Measurements from ENCODE around the gene CPNE5. TPM values are rescaled to one million over a fixed set of nuclear protein-coding genes. Genes with fewer than 3 reads are reported as not detected.

CPNE5 gene
- total RNA-seq, 1 donor: not detected

DNA sequence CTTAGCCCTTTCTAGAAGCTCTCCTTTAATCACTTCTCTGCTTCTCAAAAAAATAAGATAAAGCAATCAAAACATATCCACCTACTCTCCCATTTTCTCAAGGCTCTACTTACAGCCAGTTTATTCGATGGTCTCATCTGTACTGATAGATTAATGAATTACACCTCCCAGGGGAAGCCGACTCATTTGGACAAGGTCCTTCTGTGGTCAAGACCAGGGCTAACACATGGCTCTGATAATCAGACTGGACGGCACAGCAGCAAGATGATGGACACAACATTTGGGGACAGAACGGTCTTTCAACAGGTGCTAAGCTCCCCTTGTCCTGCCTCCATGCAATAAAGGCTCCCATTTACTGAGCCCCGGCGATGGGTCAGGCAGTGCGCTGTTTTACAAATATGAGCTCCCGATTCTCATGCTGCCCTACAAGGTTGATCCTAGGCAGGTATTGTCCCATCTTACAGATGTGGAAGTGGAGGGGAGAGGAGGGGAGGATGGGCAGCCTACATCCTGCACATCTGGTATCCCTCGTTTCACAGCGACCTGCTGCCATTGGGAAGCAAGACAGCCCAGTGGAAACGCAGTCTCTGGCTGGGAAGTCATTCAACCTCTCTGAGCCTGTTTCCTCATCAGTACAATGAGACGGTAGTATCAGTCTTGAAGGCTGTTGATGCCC lies 15.7 kb downstream of the CPNE5 start:
- no peak overlapping the region for H3K4me3 ChIP-seq (ENCODE audit: insufficient read depth, low read length)
- no peak overlapping the region for H3K27ac ChIP-seq (ENCODE audit: low read depth, low read length)
- no peaks in the 10 kb centered on the region for H3K9me3 ChIP-seq (ENCODE audit: low read depth, low read length)
- no peak overlapping the region for H3K4me2 ChIP-seq (ENCODE audit: insufficient read depth, low read length)
- H4K20me1 ChIP-seq (ENCODE audit: insufficient read depth, low read length): no peaks in the 10 kb centered on the region
- no peaks in the 10 kb centered on the region for H3K27me3 ChIP-seq (ENCODE audit: insufficient read depth, low read length)
- no peaks in the 10 kb centered on the region for H3K36me3 ChIP-seq (ENCODE audit: insufficient read depth, low read length)
- no peaks in the 10 kb centered on the region for H3K79me2 ChIP-seq (ENCODE audit: insufficient read depth, low read length)
- TF ChIP-seq, protein P1, sequence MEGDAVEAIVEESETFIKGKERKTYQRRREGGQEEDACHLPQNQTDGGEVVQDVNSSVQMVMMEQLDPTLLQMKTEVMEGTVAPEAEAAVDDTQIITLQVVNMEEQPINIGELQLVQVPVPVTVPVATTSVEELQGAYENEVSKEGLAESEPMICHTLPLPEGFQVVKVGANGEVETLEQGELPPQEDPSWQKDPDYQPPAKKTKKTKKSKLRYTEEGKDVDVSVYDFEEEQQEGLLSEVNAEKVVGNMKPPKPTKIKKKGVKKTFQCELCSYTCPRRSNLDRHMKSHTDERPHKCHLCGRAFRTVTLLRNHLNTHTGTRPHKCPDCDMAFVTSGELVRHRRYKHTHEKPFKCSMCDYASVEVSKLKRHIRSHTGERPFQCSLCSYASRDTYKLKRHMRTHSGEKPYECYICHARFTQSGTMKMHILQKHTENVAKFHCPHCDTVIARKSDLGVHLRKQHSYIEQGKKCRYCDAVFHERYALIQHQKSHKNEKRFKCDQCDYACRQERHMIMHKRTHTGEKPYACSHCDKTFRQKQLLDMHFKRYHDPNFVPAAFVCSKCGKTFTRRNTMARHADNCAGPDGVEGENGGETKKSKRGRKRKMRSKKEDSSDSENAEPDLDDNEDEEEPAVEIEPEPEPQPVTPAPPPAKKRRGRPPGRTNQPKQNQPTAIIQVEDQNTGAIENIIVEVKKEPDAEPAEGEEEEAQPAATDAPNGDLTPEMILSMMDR (IDR thresholded peaks at IDR 0.05; ENCODE audit: extremely low read depth, low read depth, low read length): no peak
- peaks cover 12% of the 10 kb centered on the region for H3K4me1 ChIP-seq (ENCODE audit: insufficient read depth, low read length)
- H2AFZ ChIP-seq (ENCODE audit: low read length): no peak overlapping the region
- DNase-seq (ENCODE audit: insufficient read length, low spot score, missing footprints): peak; percentile 72

DNA sequence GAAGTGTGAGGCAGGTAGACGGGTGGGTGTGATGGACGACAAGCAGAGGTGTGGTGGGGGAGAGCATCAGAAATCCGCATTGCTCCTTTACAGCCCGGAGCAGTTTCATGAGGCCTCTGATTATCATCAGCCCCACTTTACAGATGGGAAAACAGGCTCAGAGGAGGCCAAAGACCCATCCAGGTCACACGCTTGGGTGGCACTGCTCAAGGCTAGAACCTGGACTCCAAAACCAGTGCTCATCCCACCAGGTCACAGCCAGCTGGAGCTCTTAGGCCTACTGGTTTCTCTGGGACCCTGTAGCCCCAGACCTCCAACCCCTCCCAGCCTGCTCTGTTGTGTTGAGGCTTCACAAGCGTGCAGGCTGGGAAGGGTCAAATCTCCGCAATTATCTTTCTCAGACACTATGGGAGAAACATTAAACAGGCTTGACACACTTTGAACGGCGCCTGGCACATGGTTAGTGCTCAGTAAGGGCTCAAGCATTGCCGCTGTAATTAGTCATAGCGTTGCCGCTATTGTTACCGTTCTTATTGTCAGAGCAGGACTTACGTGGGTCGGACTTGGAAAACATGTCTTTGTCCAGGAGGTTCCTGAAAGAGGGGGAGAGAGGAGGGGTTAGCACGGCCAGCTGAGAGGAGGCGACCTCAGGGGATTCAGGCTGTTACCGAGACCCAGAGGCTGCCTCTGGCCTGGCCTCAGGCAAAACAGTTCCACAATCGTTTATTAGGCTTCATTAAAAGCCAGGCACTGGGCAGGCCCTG lies 16.6 kb downstream of the CPNE5 start:
- TF ChIP-seq, protein P1 (IDR thresholded peaks at IDR 0.05; ENCODE audit: extremely low read depth, low read depth, low read length): no peak
- no peaks in the 10 kb centered on the region for H3K27me3 ChIP-seq (ENCODE audit: insufficient read depth, low read length)
- no peak overlapping the region for H2AFZ ChIP-seq (ENCODE audit: low read length)
- peak; percentile 47 for DNase-seq (ENCODE audit: insufficient read length, low spot score, missing footprints)
- no peak overlapping the region for H3K4me2 ChIP-seq (ENCODE audit: insufficient read depth, low read length)
- no peak overlapping the region for H3K27ac ChIP-seq (ENCODE audit: low read depth, low read length)
- peaks cover 9% of the 10 kb centered on the region for H3K4me1 ChIP-seq (ENCODE audit: insufficient read depth, low read length)
- no peaks in the 10 kb centered on the region for H3K36me3 ChIP-seq (ENCODE audit: insufficient read depth, low read length)
- no peaks in the 10 kb centered on the region for H3K79me2 ChIP-seq (ENCODE audit: insufficient read depth, low read length)
- no peaks in the 10 kb centered on the region for H3K9me3 ChIP-seq (ENCODE audit: low read depth, low read length)
- no peak overlapping the region for H3K4me3 ChIP-seq (ENCODE audit: insufficient read depth, low read length)
- H4K20me1 ChIP-seq (ENCODE audit: insufficient read depth, low read length): no peaks in the 10 kb centered on the region

DNA sequence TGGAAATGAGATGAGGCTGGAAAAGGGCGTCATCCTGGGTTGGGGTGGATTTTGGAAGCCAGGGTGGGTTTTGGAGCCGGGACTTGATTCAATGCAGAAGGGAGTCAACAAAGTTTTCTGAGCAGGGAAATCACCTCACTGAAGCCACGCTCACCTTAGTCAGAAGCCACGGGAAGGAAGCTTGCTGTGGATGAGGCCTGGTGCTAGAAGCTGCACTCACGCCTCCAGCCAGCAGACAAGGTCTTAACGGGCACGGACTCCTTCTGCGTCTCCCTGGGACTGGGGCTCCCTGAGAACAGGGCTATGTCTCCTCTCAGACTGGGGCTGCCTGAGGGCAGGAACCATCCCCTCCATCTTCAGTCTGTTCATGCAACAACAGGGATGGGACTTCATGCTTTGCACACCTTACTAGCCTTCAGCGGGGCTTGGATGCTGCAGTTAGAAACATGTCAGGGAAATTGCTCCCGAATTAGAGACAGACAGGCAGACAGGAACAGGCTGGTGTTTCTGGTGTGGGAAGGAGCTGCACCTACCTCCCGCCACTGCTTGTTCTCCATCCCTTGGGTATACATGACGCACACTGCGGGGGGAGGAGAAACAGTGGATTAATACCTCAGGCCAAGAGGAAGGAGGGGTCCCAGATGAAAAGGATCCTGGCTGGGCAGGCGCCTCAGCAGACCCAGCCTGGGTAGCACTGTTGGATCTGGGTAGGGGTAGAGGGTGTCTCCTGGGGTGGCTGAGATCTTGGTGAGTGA lies 17.5 kb downstream of the CPNE5 start:
- Histone ChIP-seq H3K4me3 (ENCODE audit: insufficient read depth, low read length) (no peak overlapping the region), H3K36me3 (ENCODE audit: insufficient read depth, low read length) (no peaks in the 10 kb centered on the region), H3K4me1 (ENCODE audit: insufficient read depth, low read length) (no peaks in the 10 kb centered on the region), H3K9me3 (ENCODE audit: low read depth, low read length) (no peaks in the 10 kb centered on the region), H3K79me2 (ENCODE audit: insufficient read depth, low read length) (no peaks in the 10 kb centered on the region), H2AFZ (ENCODE audit: low read length) (no peak overlapping the region), H3K4me2 (ENCODE audit: insufficient read depth, low read length) (no peak overlapping the region), H4K20me1 (ENCODE audit: insufficient read depth, low read length) (no peaks in the 10 kb centered on the region), H3K27me3 (ENCODE audit: insufficient read depth, low read length) (no peaks in the 10 kb centered on the region), H3K27ac (ENCODE audit: low read depth, low read length) (no peak overlapping the region)
- DNase-seq (ENCODE audit: insufficient read length, low spot score, missing footprints): peak; percentile 30
- TF ChIP-seq, protein P1 (IDR thresholded peaks at IDR 0.05; ENCODE audit: extremely low read depth, low read depth, low read length): no peak
